H1 (cell line): ENCODE measurements around the gene LCN15. TPM values are rescaled to one million over a fixed set of nuclear protein-coding genes. Genes with fewer than 3 reads are reported as not detected.

ENCODE experiments used
- CTCF ChIA-PET: fragments of 300-600 bp; sonication (Branson Sonifier 250); formaldehyde crosslinking; loops from one replicate; lab custom pipeline; 2021; ENCODE audit not compliant: partially characterized antibody; lab: Charles Lee
- POLR2A ChIA-PET: fragments of 300-600 bp; sonication (Branson Sonifier 250); formaldehyde crosslinking; loops from one replicate; lab custom pipeline; 2021; ENCODE audit warnings: inconsistent platforms; ENCODE audit not compliant: partially characterized antibody; lab: Charles Lee
- DNase-seq, 2 experiments: peaks; one replicate each; pipeline versions ENCODE4 v3.0.0 to v3.0.0-alpha.2; 2010 to 2022; ENCODE audit warnings: low spot score in 2 of 2, low read depth in 1 of 2, mixed read lengths in 1 of 2
- FAIRE-seq: peaks from 2 replicates; lab custom pipeline; 2011; peaks lifted over from hg19 to GRCh38; lab: Jason Lieb, UNC
- H2AFZ ChIP-seq: 2 replicates; pipeline ENCODE4 v1.8.1; 2012; ENCODE audit warnings: low read length, inconsistent platforms
- H2AK5ac ChIP-seq: 2 replicates; pipeline ENCODE4 v1.6.1; 2013; ENCODE audit warnings: low read depth, low read length
- H2BK120ac ChIP-seq: replicated peaks from 2 replicates; pipeline ENCODE3; 2013; ENCODE audit warnings: low read depth, low read length, inconsistent platforms
- H2BK12ac ChIP-seq: 2 replicates; pipeline ENCODE4 v1.6.1; 2013; ENCODE audit warnings: low read depth, low read length
- H2BK15ac ChIP-seq: 2 replicates; pipeline ENCODE4 v1.6.1; 2013; ENCODE audit warnings: low read length
- H2BK20ac ChIP-seq: 2 replicates; pipeline ENCODE4 v1.6.1; 2013; ENCODE audit warnings: low read length
- H2BK5ac ChIP-seq: 2 replicates; pipeline ENCODE4 v1.6.1; 2013; ENCODE audit warnings: low read depth, low read length
- H3K14ac ChIP-seq: 2 replicates; pipeline ENCODE4 v1.6.1; 2013; ENCODE audit warnings: inconsistent platforms; ENCODE audit not compliant: insufficient read length
- H3K18ac ChIP-seq: 2 replicates; pipeline ENCODE4 v1.6.1; 2013; ENCODE audit warnings: low read length; ENCODE audit errors: extremely low read depth
- H3K23ac ChIP-seq: 2 replicates; pipeline ENCODE4 v1.6.1; 2013; ENCODE audit warnings: inconsistent platforms; ENCODE audit not compliant: insufficient read length
- H3K23me2 ChIP-seq: 2 replicates; pipeline ENCODE4 v1.6.1; 2013; ENCODE audit warnings: low read depth, low read length
- H3K27ac ChIP-seq: 2 replicates; pipeline ENCODE4 v1.6.1; 2011; ENCODE audit warnings: low read depth, low read length, inconsistent platforms
- H3K27me3 ChIP-seq, 4 experiments: replicated peaks in 1 of 4; 1 replicate in 1 of 4; 2 replicates in 3 of 4; pipeline versions ENCODE4 v1.6.1 to v1.8.1; 2011 to 2013; ENCODE audit warnings: low read length in 3 of 4, mild to moderate bottlenecking in 3 of 4, inconsistent platforms in 2 of 4, mixed read lengths in 2 of 4, moderate library complexity in 1 of 4; ENCODE audit not compliant: control insufficient read depth in 3 of 4, insufficient read depth in 3 of 4; ENCODE audit errors: extremely low read depth in 1 of 4
- H3K36me3 ChIP-seq, 4 experiments: 2 replicates each; pipeline versions ENCODE4 v1.6.1 to v1.8.1; 2011 to 2013; ENCODE audit warnings: mild to moderate bottlenecking in 4 of 4, low read length in 3 of 4, moderate library complexity in 2 of 4, control low read depth in 1 of 4, inconsistent platforms in 1 of 4; ENCODE audit not compliant: insufficient read depth in 4 of 4, control insufficient read depth in 2 of 4
- H3K4ac ChIP-seq: replicated peaks from 2 replicates; pipeline ENCODE3; 2013; ENCODE audit warnings: low read length, low read depth, mixed read lengths, inconsistent platforms; ENCODE audit not compliant: insufficient read length
- H3K4me1 ChIP-seq, 4 experiments: replicated peaks in 1 of 4; 1 replicate in 1 of 4; 2 replicates in 3 of 4; pipeline versions ENCODE4 v1.6.1 to v1.8.1; 2011 to 2013; ENCODE audit warnings: low read length in 3 of 4, inconsistent platforms in 2 of 4, mixed read lengths in 1 of 4; ENCODE audit not compliant: insufficient read depth in 4 of 4, control insufficient read depth in 3 of 4
- H3K4me2 ChIP-seq, 2 experiments: 2 replicates each; pipeline versions ENCODE4 v1.6.1 to v1.8.1; 2011 to 2013; ENCODE audit warnings: low read depth in 2 of 2, low read length in 2 of 2, control low read depth in 1 of 2, inconsistent platforms in 1 of 2, mild to moderate bottlenecking in 1 of 2; ENCODE audit not compliant: insufficient read depth in 1 of 2
- H3K4me3 ChIP-seq, 4 experiments: fragments of 200-600, 300-600 bp in 1 of 4; sonication (generic), shearing (Covaris generic), sonication (Bioruptor Twin) in 1 of 4; 2 replicates each; pipeline versions ENCODE4 v1.5.1 to v1.8.1; 2011 to 2016; ENCODE audit warnings: low read length in 4 of 4, low read depth in 3 of 4, control low read depth in 2 of 4, inconsistent platforms in 2 of 4, mild to moderate bottlenecking in 2 of 4, mixed read lengths in 1 of 4, moderate library complexity in 1 of 4; ENCODE audit not compliant: insufficient read depth in 2 of 4; ENCODE audit errors: extremely low read depth in 1 of 4
- H3K56ac ChIP-seq: replicated peaks from 2 replicates; pipeline ENCODE3; 2013; ENCODE audit warnings: low read depth, mild to moderate bottlenecking, mixed read lengths, low read length, inconsistent platforms; ENCODE audit not compliant: insufficient read length
- H3K79me1 ChIP-seq: 2 replicates; pipeline ENCODE4 v1.6.1; 2013; ENCODE audit warnings: low read depth, low read length, control low read depth
- H3K79me2 ChIP-seq, 2 experiments: 2 replicates each; pipeline versions ENCODE4 v1.6.1 to v1.8.1; 2012 to 2013; ENCODE audit warnings: low read length in 2 of 2, mild to moderate bottlenecking in 2 of 2, inconsistent platforms in 1 of 2; ENCODE audit not compliant: insufficient read depth in 2 of 2, control insufficient read depth in 1 of 2
- H3K9ac ChIP-seq, 4 experiments: replicated peaks in 1 of 4; 1 replicate in 1 of 4; 2 replicates in 3 of 4; pipeline versions ENCODE4 v1.6.1 to v1.8.1; 2011 to 2013; ENCODE audit warnings: low read depth in 3 of 4, low read length in 3 of 4, control low read depth in 2 of 4, mild to moderate bottlenecking in 2 of 4, moderate library complexity in 2 of 4, inconsistent platforms in 1 of 4; ENCODE audit errors: extremely low read depth in 1 of 4
- H3K9me3 ChIP-seq, 2 experiments: 2 replicates each; pipeline versions ENCODE4 v1.6.1 to v1.8.1; 2012 to 2013; ENCODE audit warnings: mild to moderate bottlenecking in 2 of 2, moderate library complexity in 2 of 2, control low read depth in 1 of 2, inconsistent platforms in 1 of 2, low read depth in 1 of 2, low read length in 1 of 2, mixed read lengths in 1 of 2; ENCODE audit not compliant: insufficient read depth in 2 of 2
- H4K20me1 ChIP-seq, 2 experiments: replicated peaks in 1 of 2; 2 replicates each; pipeline versions ENCODE3 to v1.8.1; 2011 to 2013; ENCODE audit warnings: inconsistent platforms in 2 of 2, low read length in 2 of 2, mild to moderate bottlenecking in 1 of 2; ENCODE audit not compliant: insufficient read depth in 2 of 2, control insufficient read depth in 1 of 2
- H4K5ac ChIP-seq: 2 replicates; pipeline ENCODE4 v1.6.1; 2013; ENCODE audit warnings: low read length, low read depth, mixed read lengths, inconsistent platforms; ENCODE audit not compliant: insufficient read length
- H4K8ac ChIP-seq: 2 replicates; pipeline ENCODE4 v1.8.0; 2013; ENCODE audit warnings: mild to moderate bottlenecking, moderate library complexity, low read length, inconsistent platforms; ENCODE audit not compliant: insufficient read depth; ENCODE audit errors: extremely low read depth
- H4K91ac ChIP-seq: replicated peaks from 2 replicates; pipeline ENCODE3; 2013; ENCODE audit warnings: low read length, mixed read lengths, inconsistent platforms; ENCODE audit not compliant: insufficient read length
- CBX5 ChIP-seq: fragments of 300-800, 300-1000 bp; sonication (generic); IDR thresholded peaks from 2 replicates; pipeline ENCODE4 v1.7.1; 2016; ENCODE audit warnings: antibody characterized with exemption, low read length, low read depth
- CHD2 ChIP-seq: IDR thresholded peaks from 2 replicates; pipeline ENCODE4 v1.6.1; 2012; ENCODE audit warnings: low read length, improper control_type of control experiment
- EZH2 ChIP-seq: fragments of 200-600 bp; sonication (generic); IDR thresholded peaks from 2 replicates; pipeline ENCODE4 v1.7.1; 2012; ENCODE audit warnings: low read depth, mild to moderate bottlenecking, moderate library complexity, low read length, inconsistent platforms; ENCODE audit not compliant: severe bottlenecking
- RNF2 ChIP-seq: fragments of 200-900, 300-1000 bp; sonication (generic); IDR thresholded peaks from 2 replicates; pipeline ENCODE4 v1.7.1; 2016; ENCODE audit warnings: borderline replicate concordance, low read depth, mild to moderate bottlenecking, antibody characterized with exemption, low read length; ENCODE audit not compliant: poor library complexity, severe bottlenecking; ENCODE audit errors: missing control alignments
- SP1 ChIP-seq: IDR thresholded peaks from 2 replicates; pipeline ENCODE4 v1.6.1; 2011; ENCODE audit warnings: low read depth, low read length
- SP2 ChIP-seq: IDR thresholded peaks from 2 replicates; pipeline ENCODE4 v1.6.1; 2012; ENCODE audit warnings: mild to moderate bottlenecking, low read length, inconsistent platforms
- TAF7 ChIP-seq: optimal IDR thresholded peaks from 2 replicates; pipeline ENCODE3; 2011; ENCODE audit warnings: low read depth, mild to moderate bottlenecking, inconsistent platforms, low read length, moderate library complexity, borderline replicate concordance
- WGBS, 2 experiments: shearing (Covaris generic) in 1 of 2; methylation state at CpG; one replicate each; pipeline versions ENCODE4 v1.1.6 to v1.1.7; 2013 to 2015; ENCODE audit warnings: low lambda C conversion rate in 2 of 2, mixed read lengths in 2 of 2, inconsistent platforms in 1 of 2, low coverage in 1 of 2, missing lambda C conversion rate in 1 of 2; ENCODE audit not compliant: insufficient replicate concordance in 2 of 2, insufficient coverage in 1 of 2, insufficient read length in 1 of 2; ENCODE audit errors: extremely low coverage in 1 of 2, missing lambda C conversion rate in 1 of 2; 5-methylcytosine and 5-hydroxymethylcytosine counted together
- polyA plus RNA-seq, 7 experiments: library from polyadenylated mRNA; depleted of rRNA in 3 of 7; stranded (reverse) in 5 of 7; unstranded in 2 of 7; fragments of >200 nt in 5 of 7; fragments of 200-250 nt in 2 of 7; gene quantifications; 1 replicate in 5 of 7; 2 replicates in 1 of 7; 4 replicates in 1 of 7; pipeline versions ENCODE4 v1.2.1 to v1.2.3, GENCODE V29; 2011 to 2013; ENCODE audit warnings: missing spikeins in 2 of 7, mixed read lengths in 2 of 7
- total RNA-seq: library from RNA; stranded (reverse); fragmentation: NEBNext Ultra II Directional; extraction: Animal tissue kit (Norgen Biotek cat#: 25700); gene quantifications from 2 replicates; pipeline ENCODE4 v1.2.1, GENCODE V29; 2021

LCN15 gene
- total and polyA plus RNA-seq, 2 of the 8 experiments (the other 6 are each of a cell fraction or from before 2014, with no cell fraction given) = 0.08 to 0.47 TPM

- Histone ChIP-seq H2BK15ac (no peak overlapping the region), H3K9me3 (peaks cover 0 to 7% of the 10 kb centered on the region in 2 experiments), H3K18ac (no peak overlapping the region), H3K23me2 (no peaks in the 10 kb centered on the region), H4K8ac (no peak overlapping the region), H3K27ac (no peak overlapping the region), H3K9ac (no peak overlapping the region), H2BK120ac (no peak overlapping the region), H2AFZ (no peak overlapping the region), H3K23ac (no peak overlapping the region), H3K4me1 (no peaks in the 10 kb centered on the region), H3K27me3 (peaks cover 0 to 4% (median 1%) of the 10 kb centered on the region in 4 experiments; a peak in 3 of 7 replicates), H2BK12ac (no peak overlapping the region), H3K4me3 (no peak overlapping the region), H2BK5ac (no peak overlapping the region), H3K79me1 (no peaks in the 10 kb centered on the region), H4K91ac (no peak overlapping the region), H2AK5ac (no peak overlapping the region), H3K4me2 (no peak overlapping the region), H4K5ac (no peak overlapping the region), H3K14ac (no peak overlapping the region), H3K56ac (no peak overlapping the region), H4K20me1 (no peaks in the 10 kb centered on the region), H2BK20ac (no peak overlapping the region), H3K79me2 (no peaks in the 10 kb centered on the region), H3K36me3 (no peaks in the 10 kb centered on the region), H3K4ac (no peak overlapping the region)
- FAIRE-seq = no peak
- 78% methylated on average over 6 of the region's 6 CpGs; no CpG with 5 or more reads in 1 of the 2 experiments for WGBS, 2 experiments
- TF ChIP-seq TAF7 = no peak
- TF ChIP-seq CBX5 = no peak
- no peak for TF ChIP-seq EZH2
- TF ChIP-seq SP1 = no peak
- TF ChIP-seq SP2 = no peak
- no peak for TF ChIP-seq RNF2
- no peak for TF ChIP-seq CHD2
- POLR2A ChIA-PET = interaction anchor here (1.0 to 2.4 kb wide), 2 partner anchors 8 to 48 kb away, joined by 3 to 5 read pairs; no protein-coding TSS in a partner anchor
- no peak for DNase-seq
- CTCF ChIA-PET = interaction anchor here (5.5 to 9.6 kb wide), 3 partner anchors 7 to 17 kb away, joined by 37 to 88 read pairs (median 42); partner anchors contain the start of genes LCN15 and LCN8
Observed at GRCh38 chr9:136775191-136775590, 10.9 kb upstream of the LCN15 start.
